ENCODE measurements around the gene OTC. TPM values are rescaled to one million over a fixed set of nuclear protein-coding genes. Genes with fewer than 3 reads are reported as not detected.

Gene OTC
- total RNA-seq, 1 experiment from 2014 or later, result not detected

- no peaks in the 10 kb centered on the region for H4K20me1 ChIP-seq (ENCODE audit: control insufficient read depth, insufficient read depth, insufficient read length)
- no peaks in the 10 kb centered on the region for H3K23me2 ChIP-seq (ENCODE audit: insufficient read length, low read depth, low read length, poor library complexity, severe bottlenecking)
- no peak overlapping the region for H3K18ac ChIP-seq (ENCODE audit: insufficient read length, low read depth, low read length)
- no peak overlapping the region for H2AK5ac ChIP-seq (ENCODE audit: insufficient read length, low read length)
- H2BK20ac ChIP-seq (ENCODE audit: low read depth, low read length, poor library complexity, severe bottlenecking), result no peak overlapping the region
- no peaks in the 10 kb centered on the region for H3K9me3 ChIP-seq (ENCODE audit: control insufficient read depth, low read depth, low read length)
- no peak overlapping the region for H3K9ac ChIP-seq (ENCODE audit: extremely low read depth, insufficient read length, low read length)
- H3K14ac ChIP-seq (ENCODE audit: insufficient read depth, low read length), result no peak overlapping the region
- Mint-ChIP-seq H3K4me3 (no peak overlapping the region), H3K27me3 (ENCODE audit: low read depth) (no peaks in the 10 kb centered on the region), H3K36me3 (ENCODE audit: insufficient read depth in 1 of 3, low read depth in 3 of 3) (peaks cover 2 to 5% (median 4%) of the 10 kb centered on the region in 3 experiments; a peak in 6 of 7 replicates), H3K4me1 (no peaks in the 10 kb centered on the region), H3K9me3 (peaks cover 32 to 33% of the 10 kb centered on the region in 2 experiments), H3K27ac (no peak overlapping the region)
- TF ChIP-seq, protein P1, sequence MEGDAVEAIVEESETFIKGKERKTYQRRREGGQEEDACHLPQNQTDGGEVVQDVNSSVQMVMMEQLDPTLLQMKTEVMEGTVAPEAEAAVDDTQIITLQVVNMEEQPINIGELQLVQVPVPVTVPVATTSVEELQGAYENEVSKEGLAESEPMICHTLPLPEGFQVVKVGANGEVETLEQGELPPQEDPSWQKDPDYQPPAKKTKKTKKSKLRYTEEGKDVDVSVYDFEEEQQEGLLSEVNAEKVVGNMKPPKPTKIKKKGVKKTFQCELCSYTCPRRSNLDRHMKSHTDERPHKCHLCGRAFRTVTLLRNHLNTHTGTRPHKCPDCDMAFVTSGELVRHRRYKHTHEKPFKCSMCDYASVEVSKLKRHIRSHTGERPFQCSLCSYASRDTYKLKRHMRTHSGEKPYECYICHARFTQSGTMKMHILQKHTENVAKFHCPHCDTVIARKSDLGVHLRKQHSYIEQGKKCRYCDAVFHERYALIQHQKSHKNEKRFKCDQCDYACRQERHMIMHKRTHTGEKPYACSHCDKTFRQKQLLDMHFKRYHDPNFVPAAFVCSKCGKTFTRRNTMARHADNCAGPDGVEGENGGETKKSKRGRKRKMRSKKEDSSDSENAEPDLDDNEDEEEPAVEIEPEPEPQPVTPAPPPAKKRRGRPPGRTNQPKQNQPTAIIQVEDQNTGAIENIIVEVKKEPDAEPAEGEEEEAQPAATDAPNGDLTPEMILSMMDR (conservative IDR thresholded peaks at IDR 0.05), result no peak
- H3K4me1 ChIP-seq (ENCODE audit: insufficient read depth, low read length), result no peaks in the 10 kb centered on the region
- H2BK5ac ChIP-seq (ENCODE audit: insufficient read length, low read length), result no peak overlapping the region
- no peak overlapping the region for H3K27ac ChIP-seq (ENCODE audit: insufficient read length, low read depth, low read length)
- no peaks in the 10 kb centered on the region for H3K27me3 ChIP-seq (ENCODE audit: insufficient read depth, low read length)
- H3K4me2 ChIP-seq (ENCODE audit: insufficient read depth, insufficient read length, low read length), result no peak overlapping the region
- H3T11ph ChIP-seq (ENCODE audit: low read length), result no peak overlapping the region
- H4K91ac ChIP-seq (ENCODE audit: insufficient read length, low read depth, low read length), result no peak overlapping the region
- H2AFZ ChIP-seq (ENCODE audit: low read length), result no peak overlapping the region
- no peak for DNase-seq
- no peak overlapping the region for H3K4ac ChIP-seq (ENCODE audit: low read depth, low read length)
- H4K8ac ChIP-seq (replicated peaks; ENCODE audit: insufficient read length, low read depth, low read length), result no peak overlapping the region
- H2BK12ac ChIP-seq (ENCODE audit: insufficient read length, low read depth, low read length), result no peak overlapping the region
- no peak overlapping the region for H3K23ac ChIP-seq (ENCODE audit: insufficient read length, low read depth, low read length)
- H3K79me2 ChIP-seq (ENCODE audit: insufficient read depth, low read length), result no peaks in the 10 kb centered on the region
- no CpG with 5 or more reads among the region's 4 CpGs for WGBS (ENCODE audit: extremely low coverage, insufficient read length, low lambda C conversion rate)
- no peaks in the 10 kb centered on the region for H3K79me1 ChIP-seq (ENCODE audit: insufficient read depth, low read depth, low read length, poor library complexity, severe bottlenecking)
- H2BK120ac ChIP-seq (ENCODE audit: low read depth, low read length, poor library complexity, severe bottlenecking), result no peak overlapping the region
- H2BK15ac ChIP-seq (ENCODE audit: low read depth, low read length), result no peak overlapping the region
- no peak overlapping the region for H3K56ac ChIP-seq (ENCODE audit: insufficient read length, low read depth, low read length)
- no peak overlapping the region for H4K5ac ChIP-seq (ENCODE audit: insufficient read length, low read depth, low read length)
These were observed 39.2 kb upstream of the OTC start for GRCh38 chrX:38313190-38313589.
